Measurements from ENCODE around the gene AFF1.

DNA sequence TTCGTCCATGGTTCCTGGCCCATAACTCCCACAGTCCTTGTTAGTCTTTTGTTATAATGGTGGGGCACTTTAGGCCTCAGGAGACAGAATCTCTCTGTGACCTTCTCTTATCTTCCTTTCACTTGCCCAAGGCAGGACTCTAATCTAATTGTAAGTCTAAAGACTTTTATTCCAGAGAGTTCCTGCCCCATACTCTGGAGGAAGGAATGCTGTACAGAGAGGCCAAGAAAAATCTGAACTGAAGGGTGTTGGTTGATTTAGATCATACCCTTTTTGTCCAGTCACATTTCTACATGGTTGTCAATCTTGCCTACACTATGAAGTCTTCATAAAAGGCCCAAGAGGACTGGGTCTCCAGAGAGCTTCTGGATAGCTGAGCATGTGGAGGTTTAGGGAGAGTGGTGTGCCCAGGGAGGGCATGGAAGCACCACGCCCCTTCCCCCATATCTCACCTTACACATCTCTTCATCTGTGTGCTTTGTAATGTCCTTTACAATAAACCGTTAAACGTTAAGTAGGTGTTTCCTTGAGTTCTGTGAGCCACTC, 84.5 kb downstream of the AFF1 start:
- TF ChIP-seq, protein P1, sequence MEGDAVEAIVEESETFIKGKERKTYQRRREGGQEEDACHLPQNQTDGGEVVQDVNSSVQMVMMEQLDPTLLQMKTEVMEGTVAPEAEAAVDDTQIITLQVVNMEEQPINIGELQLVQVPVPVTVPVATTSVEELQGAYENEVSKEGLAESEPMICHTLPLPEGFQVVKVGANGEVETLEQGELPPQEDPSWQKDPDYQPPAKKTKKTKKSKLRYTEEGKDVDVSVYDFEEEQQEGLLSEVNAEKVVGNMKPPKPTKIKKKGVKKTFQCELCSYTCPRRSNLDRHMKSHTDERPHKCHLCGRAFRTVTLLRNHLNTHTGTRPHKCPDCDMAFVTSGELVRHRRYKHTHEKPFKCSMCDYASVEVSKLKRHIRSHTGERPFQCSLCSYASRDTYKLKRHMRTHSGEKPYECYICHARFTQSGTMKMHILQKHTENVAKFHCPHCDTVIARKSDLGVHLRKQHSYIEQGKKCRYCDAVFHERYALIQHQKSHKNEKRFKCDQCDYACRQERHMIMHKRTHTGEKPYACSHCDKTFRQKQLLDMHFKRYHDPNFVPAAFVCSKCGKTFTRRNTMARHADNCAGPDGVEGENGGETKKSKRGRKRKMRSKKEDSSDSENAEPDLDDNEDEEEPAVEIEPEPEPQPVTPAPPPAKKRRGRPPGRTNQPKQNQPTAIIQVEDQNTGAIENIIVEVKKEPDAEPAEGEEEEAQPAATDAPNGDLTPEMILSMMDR (IDR thresholded peaks at IDR 0.05), result no peak
- TF ChIP-seq EP300 (IDR thresholded peaks at IDR 0.05) (no peak), POLR2A (IDR thresholded peaks at IDR 0.05) (no peak)
